ENCODE measurements around the gene KIAA1328.

Gene KIAA1328

DNA sequence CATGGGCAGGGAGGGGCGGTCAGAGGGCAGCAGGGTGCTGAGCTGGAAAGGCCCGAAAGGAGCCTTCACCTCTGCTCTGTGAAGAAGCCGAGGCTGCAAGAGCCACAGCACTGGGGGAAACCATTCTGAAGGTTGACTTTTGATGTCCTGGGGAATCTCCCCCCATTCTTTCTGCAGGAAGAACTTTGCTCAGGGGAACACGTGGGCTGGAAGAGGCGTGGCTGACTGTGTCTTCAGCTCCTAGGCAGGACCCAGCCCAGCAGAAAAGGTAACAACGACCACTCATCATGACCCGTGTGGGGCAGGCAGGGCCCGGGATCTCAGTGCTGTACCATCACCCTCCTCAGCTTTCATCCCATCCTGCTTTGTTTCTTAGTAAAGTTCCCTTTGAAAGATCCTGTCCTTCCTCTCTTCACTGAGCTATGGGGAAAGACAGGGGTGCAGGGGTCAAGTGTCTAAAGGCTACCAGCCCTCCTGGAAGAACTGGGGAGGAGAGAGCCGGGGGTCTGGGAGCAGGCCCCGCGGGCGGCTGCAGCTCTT is 424.0 kb downstream of the KIAA1328 start:
- DNase-seq (ENCODE audit: low read depth in 2 of 2) = no peak

- DNase-seq (ENCODE audit: low read depth in 2 of 2) = no peak
These were observed 424.7 kb downstream of the KIAA1328 start for GRCh38 chr18:37253394-37254235.

DNA sequence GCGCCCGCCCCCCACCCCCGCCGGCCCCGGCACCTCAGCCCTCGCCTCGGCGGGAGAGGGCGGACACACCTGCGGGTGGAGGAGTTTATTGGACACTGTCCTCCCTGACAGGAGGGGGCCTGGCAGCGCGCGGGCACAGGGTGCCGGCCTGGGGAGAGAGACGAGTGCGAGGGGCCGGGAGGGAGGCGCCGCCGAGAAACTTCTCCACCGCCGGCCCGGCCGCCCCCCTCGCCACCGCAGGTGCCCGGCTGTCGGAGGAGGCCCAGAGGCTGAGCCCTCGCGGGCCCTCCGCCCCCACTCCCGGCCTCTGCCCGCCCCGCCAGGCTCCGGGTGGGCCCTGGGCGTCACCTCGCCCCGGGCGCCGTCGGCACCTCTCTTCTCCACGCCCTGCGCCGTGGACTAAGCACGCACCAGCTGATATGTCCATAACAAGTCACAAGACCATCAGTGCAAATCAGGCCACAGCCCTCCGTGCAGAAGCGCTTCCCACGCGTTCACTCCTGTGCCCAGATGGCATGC is 425.4 kb downstream of the KIAA1328 start:
- DNase-seq (ENCODE audit: low read depth in 2 of 2) = no peak

- no peak for DNase-seq (ENCODE audit: low read depth in 2 of 2)
These were observed 426.0 kb downstream of the KIAA1328 start for GRCh38 chr18:37254973-37255372.

GRCh38 chr18:37258131-37258530 is 429.2 kb downstream of the KIAA1328 start:
- DNase-seq (ENCODE audit: low read depth in 2 of 2) = no peak

DNA sequence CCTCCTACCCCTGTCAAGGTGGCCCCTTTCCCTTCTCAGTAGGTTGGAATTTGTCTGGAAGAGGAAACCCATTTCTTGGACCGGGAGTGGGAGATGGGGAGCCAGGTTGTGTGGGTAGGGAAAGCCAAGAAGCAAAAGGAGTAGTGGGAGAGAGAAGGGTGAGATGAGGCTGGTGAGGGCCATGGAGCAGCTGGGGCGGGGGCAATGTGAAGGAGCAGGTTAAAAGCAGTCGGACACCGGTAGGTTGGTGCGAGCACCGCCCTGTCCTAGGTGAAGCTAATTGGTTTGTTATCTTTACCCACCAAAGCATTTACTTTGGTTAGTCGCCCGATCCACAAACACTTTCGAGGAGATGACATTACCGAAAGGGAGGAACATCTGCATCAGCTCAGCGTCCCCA is 429.9 kb downstream of the KIAA1328 start:
- DNase-seq (ENCODE audit: low read depth in 2 of 2) = no peak

DNA sequence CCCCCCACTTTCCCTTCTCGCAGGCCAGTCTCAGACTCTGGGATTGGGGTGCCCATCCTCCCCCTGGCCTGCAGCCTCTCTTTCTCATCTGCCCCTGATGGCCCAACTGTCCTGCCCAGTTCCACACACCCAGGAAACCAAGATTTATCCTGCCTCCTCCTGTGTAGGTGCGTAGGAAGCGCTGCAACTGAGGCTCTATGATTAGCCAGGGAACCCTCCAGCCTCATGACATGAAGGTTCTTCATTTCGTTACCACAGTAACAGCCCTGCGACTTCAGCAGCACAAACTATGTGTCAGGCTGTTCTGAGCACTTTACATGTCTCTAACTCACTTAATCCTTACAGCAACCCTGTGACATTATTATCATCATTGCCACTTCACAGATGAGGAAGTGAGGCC is 430.8 kb downstream of the KIAA1328 start:
- no peak for DNase-seq (ENCODE audit: low read depth in 2 of 2)

DNA sequence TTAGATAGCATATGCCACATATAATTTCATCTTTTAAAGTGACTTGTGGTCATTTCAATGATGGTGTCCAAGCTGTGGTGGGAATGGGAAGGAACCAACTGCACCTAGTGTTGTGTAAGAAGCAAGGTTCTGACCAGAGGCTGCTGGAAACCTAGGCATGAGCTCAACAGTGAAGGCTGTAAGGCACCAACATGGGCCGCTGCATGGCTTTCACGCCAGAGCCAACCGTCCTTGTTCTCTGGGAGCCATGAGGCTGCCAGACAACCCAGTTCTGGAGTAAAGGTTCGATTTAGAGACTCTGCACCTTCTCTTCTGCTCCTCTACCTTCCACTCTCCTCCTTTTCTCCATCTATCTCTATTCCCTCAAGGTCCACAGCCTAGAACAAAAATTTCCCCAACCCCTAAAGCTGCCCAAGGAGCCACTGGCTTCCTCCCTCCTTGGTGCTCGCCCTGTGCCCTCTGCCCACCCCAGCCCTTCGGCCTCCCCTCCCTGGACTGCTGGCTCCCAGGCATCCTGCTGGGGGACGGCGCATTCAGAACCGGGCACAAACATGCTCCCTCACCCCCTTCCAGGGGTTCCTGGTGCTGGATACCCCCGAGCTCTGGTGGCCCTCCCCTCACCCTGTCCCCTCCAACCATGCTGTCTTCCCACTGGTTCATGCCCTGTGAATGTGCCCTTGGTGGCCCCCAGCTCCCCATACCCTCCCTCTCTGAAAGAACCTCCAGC is 431.6 kb downstream of the KIAA1328 start:
- no peak for DNase-seq (ENCODE audit: low read depth in 2 of 2)

GRCh38 chr18:37261246-37261840 is 432.4 kb downstream of the KIAA1328 start:
- no peak for DNase-seq (ENCODE audit: low read depth in 2 of 2)

DNA sequence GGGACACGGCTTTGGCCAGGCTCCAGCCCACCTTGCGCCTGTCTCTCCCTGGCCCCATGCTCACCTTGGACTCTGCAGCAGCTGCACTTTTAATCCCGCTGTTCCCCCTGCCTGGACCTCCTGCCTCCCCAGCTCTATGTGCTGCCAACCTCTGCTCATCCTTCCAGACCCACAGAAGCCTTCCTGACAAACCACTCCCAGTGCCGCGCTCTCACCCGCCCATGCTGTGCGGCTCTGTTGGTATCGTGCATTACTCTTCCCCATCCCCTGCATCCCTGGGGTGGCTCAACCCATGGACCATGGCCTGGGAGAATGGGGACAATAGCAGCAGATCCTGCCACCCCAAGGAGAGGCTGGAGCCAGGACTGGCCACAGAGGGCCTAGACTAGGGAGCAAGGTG is 433.1 kb downstream of the KIAA1328 start:
- DNase-seq (ENCODE audit: low read depth in 2 of 2) = no peak

DNA sequence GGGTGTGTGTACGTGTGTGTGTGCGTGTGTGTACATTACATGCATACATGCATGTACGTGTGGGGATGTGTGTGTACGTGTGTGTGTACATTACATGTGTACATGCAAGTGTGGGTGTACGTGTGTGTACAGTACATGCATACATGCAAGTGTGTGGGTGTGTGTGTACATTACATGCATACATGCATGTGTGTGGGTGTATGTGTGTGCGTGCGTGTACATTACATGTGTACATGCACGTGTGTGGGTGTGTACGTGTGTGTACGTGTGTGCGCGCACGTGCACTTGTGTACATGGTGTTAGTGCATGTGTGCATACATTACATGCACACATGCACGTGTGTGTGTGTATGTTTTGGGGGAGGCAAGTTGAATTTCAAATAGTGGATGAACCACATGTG is 436.0 kb downstream of the KIAA1328 start:
- DNase-seq (ENCODE audit: low read depth in 2 of 2) = no peak

GRCh38 chr18:37265382-37265781 is 436.5 kb downstream of the KIAA1328 start:
- no peak for DNase-seq (ENCODE audit: low read depth in 2 of 2)

GRCh38 chr18:37266290-37266689 is 437.4 kb downstream of the KIAA1328 start:
- DNase-seq (ENCODE audit: low read depth in 2 of 2) = no peak

DNA sequence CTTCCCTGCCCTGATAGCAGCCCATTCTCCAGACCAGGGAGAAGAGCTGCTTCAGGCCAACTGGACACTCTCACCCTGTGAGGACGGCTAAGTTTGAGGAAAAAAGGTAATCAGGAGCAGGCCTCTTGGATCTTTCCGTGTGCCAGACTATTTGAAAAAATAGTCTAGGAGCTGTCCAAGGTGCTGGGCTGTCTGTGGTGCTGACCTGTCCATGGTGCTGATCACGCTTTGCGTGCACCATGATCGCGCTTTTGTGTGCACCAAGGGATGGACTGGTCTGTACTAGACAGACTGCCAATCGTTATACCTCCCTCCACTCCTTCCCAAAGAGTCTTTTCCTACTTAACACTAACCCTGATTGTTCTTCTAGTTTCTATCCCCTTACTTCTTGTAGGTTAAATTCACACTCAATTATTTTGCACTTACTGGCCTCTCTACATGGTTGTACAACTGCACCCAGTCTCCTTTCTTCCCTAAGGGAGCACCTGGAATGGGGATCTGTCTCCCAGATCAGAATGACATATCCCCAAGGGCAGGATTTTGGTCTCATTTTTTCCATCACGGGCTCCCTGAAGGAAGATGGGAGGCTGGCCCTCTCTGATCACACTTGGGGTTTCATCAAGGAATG is 441.2 kb downstream of the KIAA1328 start:
- peak in 1 of 2 experiments; percentile 6 for DNase-seq (ENCODE audit: low read depth in 2 of 2)

GRCh38 chr18:37270666-37271052 is 441.7 kb downstream of the KIAA1328 start:
- DNase-seq (ENCODE audit: low read depth in 2 of 2) = no peak

DNA sequence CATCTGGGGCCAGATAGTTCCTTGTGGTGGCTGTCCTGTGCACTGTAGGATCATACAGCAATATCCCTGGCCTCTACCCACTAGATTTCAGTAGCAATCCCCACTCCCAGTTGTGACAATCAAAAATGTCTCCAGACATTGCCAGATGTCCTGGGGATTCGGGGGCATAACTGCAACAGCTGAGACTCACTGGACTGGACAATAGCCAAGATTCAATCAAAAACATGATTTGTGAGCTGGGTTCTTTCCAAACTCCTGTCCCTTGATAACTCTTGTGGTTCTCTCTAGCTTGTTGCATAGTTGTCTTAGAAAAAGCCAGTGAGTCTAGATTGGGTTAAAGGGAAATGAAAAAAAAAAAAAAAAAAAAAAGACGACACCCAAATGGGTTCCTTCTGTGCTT is 443.3 kb downstream of the KIAA1328 start:
- DNase-seq (ENCODE audit: low read depth in 2 of 2) = no peak

- no peak for DNase-seq (ENCODE audit: low read depth in 2 of 2)
These were observed 443.9 kb downstream of the KIAA1328 start for GRCh38 chr18:37272841-37273240.

DNA sequence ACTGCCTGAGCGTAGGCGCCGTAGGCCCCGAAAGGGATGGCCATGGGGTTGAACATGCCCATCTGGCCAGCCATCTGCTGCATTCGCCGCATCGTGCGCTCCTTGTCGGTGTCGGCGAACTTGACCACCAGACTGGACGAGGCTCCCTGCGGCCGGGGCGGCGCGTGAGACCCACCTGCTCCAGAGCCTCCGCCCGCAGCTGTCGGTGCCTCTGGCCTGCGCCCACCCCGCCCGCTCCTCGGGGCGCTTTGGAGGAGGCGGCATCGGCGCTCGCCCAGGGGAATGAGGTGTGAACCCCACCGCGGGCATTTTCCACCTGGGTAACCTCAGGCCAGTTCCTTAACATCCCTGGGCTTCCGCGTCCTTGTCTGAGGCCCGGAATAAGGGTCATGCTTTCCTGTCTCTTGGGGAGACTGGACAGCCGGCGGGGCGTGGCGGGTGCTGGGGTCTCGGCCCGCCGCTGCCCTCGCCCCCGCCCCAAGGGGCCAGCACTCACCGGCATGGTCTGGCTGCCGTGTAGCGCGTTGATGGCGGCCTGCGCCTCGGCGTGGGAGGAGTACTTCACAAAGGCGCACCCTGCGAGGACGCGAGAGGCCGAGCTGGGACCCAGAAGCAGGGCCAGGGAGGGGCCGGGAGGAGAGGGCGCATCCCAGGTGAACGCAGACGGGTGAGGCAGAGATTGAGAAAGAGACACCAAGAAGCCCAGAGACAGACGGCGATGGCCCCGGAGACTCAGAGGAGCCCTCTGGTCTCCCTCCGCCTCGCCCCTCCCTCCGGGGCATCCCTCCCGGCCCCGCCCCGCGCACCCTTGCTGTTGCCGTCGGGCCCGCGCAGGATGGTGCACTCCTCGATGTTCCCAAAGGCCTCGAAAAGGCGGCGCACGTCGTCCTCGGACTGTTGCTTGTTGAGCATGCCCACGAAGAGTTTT is 445.6 kb downstream of the KIAA1328 start:
- no peak for DNase-seq (ENCODE audit: low read depth in 2 of 2)

- no peak for DNase-seq (ENCODE audit: low read depth in 2 of 2)
These were observed 446.4 kb downstream of the KIAA1328 start for GRCh38 chr18:37275237-37275741.

DNA sequence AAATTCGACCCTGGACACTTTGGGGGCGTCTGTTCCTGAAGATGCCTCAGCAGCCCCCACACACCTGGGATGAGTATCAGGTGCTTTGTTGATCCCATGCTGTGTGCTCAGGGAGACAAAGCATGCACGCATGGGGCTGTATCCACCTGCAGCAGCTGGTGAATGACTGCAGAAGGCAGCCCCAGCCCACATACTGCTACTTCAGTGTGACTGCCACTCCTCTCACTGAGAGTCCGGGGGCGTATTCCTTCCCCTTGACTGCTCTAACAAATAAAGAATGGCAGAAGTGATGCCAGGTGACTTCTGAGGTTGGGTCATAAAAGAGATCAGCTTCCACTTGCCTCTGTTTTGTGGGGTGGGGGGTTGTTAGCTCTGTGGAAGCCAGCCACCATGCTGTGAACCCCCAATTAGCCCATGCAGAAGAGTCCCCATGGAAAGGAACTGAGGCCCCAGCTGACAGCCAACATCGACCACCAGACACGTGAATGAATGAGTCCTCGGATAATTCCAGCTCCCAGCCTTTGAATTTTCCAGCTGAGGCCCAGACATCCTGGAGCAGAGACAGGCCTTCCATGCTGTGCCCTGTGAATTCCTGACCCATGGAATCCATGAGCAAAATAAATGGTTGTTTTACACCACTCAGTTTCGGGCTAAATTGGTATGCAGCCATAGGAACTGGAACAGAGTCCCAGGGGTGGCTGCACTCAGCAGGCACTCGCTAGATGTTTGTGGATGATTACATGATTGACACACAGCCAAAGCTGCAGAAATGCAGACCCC is 447.4 kb downstream of the KIAA1328 start:
- no peak for DNase-seq (ENCODE audit: low read depth in 2 of 2)

Measured in stimulated activated CD4-positive, alpha-beta T cell treated with anti-CD3 and anti-CD28 coated beads, Interleukin-12 subunit alpha, Interleukin-12 subunit beta, amount 100 ng/mL, for 24 hours (primary cell).